GM13977 (cell line): ENCODE data around the gene JKAMP.

Experiments used
- DNase-seq: peaks from one replicate; pipeline ENCODE4 v3.0.0; 2012; ENCODE audit warnings: low spot score
- in situ Hi-C: fragments of 300-500 bp; cut with MboI; formaldehyde crosslinking; loops from one replicate; pipeline ENCODE4 v1.12.0; 2022; ENCODE audit warnings: low sequenced_read_pairs, low pct_unique_long_range_greater_than_20kb, mixed read lengths, inconsistent platforms; ENCODE audit not compliant: unreplicated experiment
- TF ChIP-seq, protein P1 (sequence below): IDR thresholded peaks from 2 replicates; pipeline ENCODE4 v1.5.1; 2012; ENCODE audit warnings: mild to moderate bottlenecking, control low read depth; ENCODE audit not compliant: insufficient read depth; ENCODE audit errors: extremely low read depth, missing control alignments

Gene JKAMP

DNA sequence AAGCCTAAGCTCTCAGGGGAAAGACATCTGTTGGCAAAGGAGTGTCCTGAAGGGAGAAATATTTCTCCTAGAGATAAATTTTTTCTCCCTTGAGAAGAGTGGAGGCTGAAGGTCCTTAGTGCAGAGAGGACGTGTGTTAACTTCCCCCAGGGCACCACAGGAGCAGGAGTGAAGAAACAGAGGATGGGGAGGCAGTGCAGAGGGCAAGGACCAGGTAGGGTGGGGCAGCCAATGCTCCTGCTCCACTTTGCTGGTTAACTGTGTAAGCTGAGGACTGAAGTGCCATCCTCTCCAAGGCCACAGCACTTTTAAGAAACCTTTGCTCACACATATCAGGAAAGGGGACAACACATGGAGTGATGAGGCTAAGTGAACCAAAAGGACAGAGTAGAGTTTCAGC lies 4.2 kb upstream of the JKAMP start:
- TF ChIP-seq, protein P1, sequence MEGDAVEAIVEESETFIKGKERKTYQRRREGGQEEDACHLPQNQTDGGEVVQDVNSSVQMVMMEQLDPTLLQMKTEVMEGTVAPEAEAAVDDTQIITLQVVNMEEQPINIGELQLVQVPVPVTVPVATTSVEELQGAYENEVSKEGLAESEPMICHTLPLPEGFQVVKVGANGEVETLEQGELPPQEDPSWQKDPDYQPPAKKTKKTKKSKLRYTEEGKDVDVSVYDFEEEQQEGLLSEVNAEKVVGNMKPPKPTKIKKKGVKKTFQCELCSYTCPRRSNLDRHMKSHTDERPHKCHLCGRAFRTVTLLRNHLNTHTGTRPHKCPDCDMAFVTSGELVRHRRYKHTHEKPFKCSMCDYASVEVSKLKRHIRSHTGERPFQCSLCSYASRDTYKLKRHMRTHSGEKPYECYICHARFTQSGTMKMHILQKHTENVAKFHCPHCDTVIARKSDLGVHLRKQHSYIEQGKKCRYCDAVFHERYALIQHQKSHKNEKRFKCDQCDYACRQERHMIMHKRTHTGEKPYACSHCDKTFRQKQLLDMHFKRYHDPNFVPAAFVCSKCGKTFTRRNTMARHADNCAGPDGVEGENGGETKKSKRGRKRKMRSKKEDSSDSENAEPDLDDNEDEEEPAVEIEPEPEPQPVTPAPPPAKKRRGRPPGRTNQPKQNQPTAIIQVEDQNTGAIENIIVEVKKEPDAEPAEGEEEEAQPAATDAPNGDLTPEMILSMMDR, result no peak
- in situ Hi-C loops, result no loop called here
- no peak for DNase-seq

DNA sequence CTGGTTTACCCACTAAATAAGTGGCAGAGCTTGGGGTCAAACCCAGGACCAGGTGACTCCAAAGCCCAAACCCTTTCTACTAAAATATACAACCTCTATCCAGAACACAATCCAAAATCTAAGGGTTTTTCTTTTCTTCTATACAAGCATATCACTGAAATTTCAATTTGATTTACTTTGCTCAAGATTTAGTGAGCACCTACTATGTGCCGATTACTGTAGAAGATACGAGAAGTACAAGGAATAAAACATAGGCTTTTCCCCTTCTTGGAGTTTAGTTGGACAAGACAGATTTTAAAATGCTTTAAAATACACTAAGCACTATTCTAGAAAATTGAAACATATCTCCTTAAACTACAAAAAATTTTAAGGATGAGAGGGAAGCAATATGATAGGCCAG lies 2.9 kb upstream of the JKAMP start:
- DNase-seq, result no peak
- in situ Hi-C loops, result no loop called here
- TF ChIP-seq, protein P1, result no peak

DNA sequence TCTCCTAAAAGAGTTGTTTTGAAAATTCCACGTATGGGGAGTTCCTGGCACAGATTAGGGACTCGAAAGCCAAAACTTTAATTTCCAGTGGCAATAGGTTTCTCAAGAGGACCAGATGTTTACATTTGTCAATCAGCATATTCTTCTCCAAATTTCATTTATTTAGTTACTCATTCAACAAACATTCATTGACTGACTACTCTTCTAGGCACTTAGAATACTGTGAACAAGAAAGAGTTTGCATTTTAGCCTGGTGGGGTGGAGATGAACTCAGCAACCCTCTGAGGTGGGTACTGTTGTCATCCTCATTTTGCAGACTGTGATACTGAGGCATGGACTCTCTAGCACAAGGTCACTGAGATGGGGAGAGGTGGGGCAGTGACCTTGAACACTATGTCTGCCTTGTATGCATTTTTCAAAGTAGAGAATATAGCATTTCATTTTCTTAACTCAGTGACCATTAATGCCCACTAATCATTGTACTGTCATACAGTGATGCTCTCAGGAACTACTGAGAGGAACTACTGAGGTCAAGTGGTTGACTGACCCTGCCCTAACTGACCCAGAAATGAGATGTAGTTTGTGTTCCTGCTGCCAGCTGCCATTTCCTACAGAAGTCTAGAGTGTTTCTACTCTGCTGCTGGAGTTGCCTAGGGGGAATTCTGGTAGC lies 2.3 kb upstream of the JKAMP start:
- in situ Hi-C loops, result no loop called here
- TF ChIP-seq, protein P1, result no peak
- DNase-seq, result no peak

DNA sequence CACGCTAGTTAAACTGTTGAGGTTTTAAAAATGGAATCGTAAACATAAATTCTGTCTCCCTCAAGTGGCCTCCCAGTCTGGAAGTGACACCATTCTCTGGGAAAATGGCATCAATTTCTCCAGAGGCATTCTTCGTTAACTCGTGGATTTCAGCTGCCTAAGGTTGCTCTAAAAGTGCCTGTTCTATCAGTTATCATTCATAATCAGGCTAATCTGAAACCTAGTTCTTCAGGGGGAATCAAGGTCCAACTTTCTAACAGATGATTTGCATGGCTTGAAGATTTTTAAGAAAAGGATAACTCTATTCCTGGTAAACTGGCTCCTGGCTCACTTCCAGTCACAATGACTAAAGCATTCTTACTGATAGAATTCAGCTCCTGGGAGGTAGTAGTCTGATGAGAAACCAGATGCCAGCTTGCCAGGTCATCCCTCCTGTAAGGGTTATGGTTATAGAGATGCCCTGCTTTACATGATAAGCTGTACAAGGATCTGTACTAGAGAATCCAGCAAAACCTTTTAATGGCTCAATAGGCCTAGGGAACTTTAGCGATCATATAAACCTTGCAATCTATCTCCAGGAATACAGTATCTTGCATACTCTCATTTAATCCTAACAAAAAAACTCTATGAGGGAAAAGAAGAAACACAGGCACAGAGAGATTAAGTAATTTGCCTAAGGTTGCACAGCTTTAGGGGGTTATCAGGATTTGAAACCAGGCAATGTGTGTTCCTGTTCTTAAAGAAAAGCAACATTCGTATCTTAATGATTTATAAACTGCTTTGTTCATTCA lies 1.6 kb upstream of the JKAMP start:
- TF ChIP-seq, protein P1, result no peak
- in situ Hi-C loops, result no loop called here
- no peak for DNase-seq

DNA sequence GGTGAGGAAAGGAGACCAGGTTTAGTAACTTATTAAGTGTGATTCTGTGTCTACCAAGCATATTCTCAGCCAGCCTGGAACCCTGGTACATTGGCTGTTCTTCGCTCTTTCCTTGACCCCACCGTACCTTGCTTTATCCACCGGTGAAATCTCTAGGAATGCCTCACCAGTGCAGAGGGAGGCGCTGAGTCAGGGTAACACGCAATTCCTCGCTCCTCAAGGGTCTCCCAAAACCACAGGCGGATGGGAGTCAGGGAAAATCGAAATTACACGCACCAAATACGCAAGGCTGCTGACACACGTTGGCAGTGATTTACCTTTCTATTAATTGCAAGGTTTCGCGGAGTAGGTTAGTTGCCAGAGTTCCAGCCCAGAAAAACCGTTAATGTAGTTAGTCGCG lies 954 bp upstream of the JKAMP start:
- in situ Hi-C loops, result no loop called here
- no peak for DNase-seq

DNA sequence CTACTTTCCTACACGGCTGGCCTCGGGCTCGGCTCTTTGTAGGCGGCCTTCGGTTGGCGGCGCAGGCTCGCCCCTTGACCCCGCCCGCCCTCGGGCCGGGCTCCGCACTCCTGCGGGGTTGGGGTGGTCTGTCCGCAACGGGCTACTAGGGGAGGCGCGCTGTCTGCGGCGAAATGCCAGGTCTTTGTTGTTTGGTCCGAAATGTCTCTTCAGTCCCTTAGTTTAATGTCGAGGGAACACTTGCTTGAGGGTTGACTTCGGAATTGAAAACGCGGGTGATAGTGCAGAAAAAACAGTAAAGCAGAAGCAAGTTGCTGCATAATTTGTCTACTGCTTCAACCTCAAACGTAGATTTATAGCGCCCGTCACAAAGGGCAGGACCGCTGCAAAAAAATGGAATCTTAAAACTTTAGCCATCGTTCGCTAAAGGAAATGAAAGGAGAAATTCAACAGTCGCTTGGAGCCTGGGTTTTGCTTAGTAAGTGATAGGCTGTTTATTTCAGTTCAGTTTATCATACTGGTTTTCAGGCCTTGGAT lies 390 bp downstream of the JKAMP start:
- in situ Hi-C loops, result no loop called here

More for the DNA sequence above, 954 bp upstream of the JKAMP start:
- TF ChIP-seq, protein P1, result no peak

More for the DNA sequence above, 390 bp downstream of the JKAMP start:
- no peak for DNase-seq
- TF ChIP-seq, protein P1, result no peak
